H9 (cell line): ENCODE results near the gene STXBP6. TPM values are rescaled to one million over a fixed set of nuclear protein-coding genes. Genes with fewer than 3 reads are reported as not detected.

Experiments used
- DNase-seq: peaks from one replicate; pipeline ENCODE4 v3.0.0-alpha.2; 2017
- H2AFZ ChIP-seq: one replicate; pipeline ENCODE4 v1.6.1; 2013; ENCODE audit warnings: mild to moderate bottlenecking, low read length, control low read depth, moderate library complexity
- H2AK5ac ChIP-seq: 2 replicates; pipeline ENCODE4 v1.6.1; 2013; ENCODE audit warnings: low read length, control low read depth, mixed read lengths; ENCODE audit not compliant: insufficient read length
- H2BK120ac ChIP-seq: one replicate; pipeline ENCODE4 v1.6.1; 2013; ENCODE audit warnings: low read depth, mild to moderate bottlenecking, low read length, control low read depth, inconsistent platforms; ENCODE audit not compliant: poor library complexity, severe bottlenecking
- H2BK12ac ChIP-seq: 2 replicates; pipeline ENCODE4 v1.6.1; 2013; ENCODE audit warnings: low read length, control low read depth, mixed read lengths, low read depth; ENCODE audit not compliant: insufficient read length
- H2BK15ac ChIP-seq: 2 replicates; pipeline ENCODE4 v1.6.1; 2013; ENCODE audit warnings: low read depth, low read length, control low read depth
- H2BK20ac ChIP-seq: one replicate; pipeline ENCODE4 v1.6.1; 2013; ENCODE audit warnings: low read depth, mild to moderate bottlenecking, low read length, control low read depth, inconsistent platforms; ENCODE audit not compliant: poor library complexity, severe bottlenecking
- H2BK5ac ChIP-seq: 2 replicates; pipeline ENCODE4 v1.6.1; 2013; ENCODE audit warnings: low read length, control low read depth, mixed read lengths; ENCODE audit not compliant: insufficient read length
- H3K14ac ChIP-seq: 2 replicates; pipeline ENCODE4 v1.6.1; 2013; ENCODE audit warnings: low read length, control low read depth; ENCODE audit not compliant: insufficient read depth
- H3K18ac ChIP-seq: 2 replicates; pipeline ENCODE4 v1.6.1; 2013; ENCODE audit warnings: low read depth, mild to moderate bottlenecking, mixed read lengths, low read length, control low read depth; ENCODE audit not compliant: insufficient read length
- H3K23ac ChIP-seq: 2 replicates; pipeline ENCODE4 v1.6.1; 2013; ENCODE audit warnings: low read length, control low read depth, mixed read lengths, low read depth; ENCODE audit not compliant: insufficient read length
- H3K23me2 ChIP-seq: 2 replicates; pipeline ENCODE4 v1.6.1; 2013; ENCODE audit warnings: low read depth, mild to moderate bottlenecking, mixed read lengths, low read length, control low read depth; ENCODE audit not compliant: insufficient read length, poor library complexity, severe bottlenecking
- H3K27ac ChIP-seq: 2 replicates; pipeline ENCODE4 v1.5.1; 2013; ENCODE audit warnings: low read length, control low read depth, mixed read lengths, low read depth; ENCODE audit not compliant: insufficient read length
- H3K27me3 ChIP-seq: 2 replicates; pipeline ENCODE4 v1.6.1; 2013; ENCODE audit warnings: low read length, control low read depth, inconsistent platforms; ENCODE audit not compliant: insufficient read depth
- H3K4ac ChIP-seq: 2 replicates; pipeline ENCODE4 v1.6.1; 2013; ENCODE audit warnings: low read depth, mild to moderate bottlenecking, control low read depth, inconsistent platforms, low read length, moderate library complexity
- H3K4me1 ChIP-seq: 2 replicates; pipeline ENCODE4 v1.6.1; 2013; ENCODE audit warnings: low read length, control low read depth, inconsistent platforms; ENCODE audit not compliant: insufficient read depth
- H3K4me2 ChIP-seq: 2 replicates; pipeline ENCODE4 v1.6.1; 2013; ENCODE audit warnings: low read length, control low read depth, mixed read lengths; ENCODE audit not compliant: insufficient read length, insufficient read depth
- H3K56ac ChIP-seq: 2 replicates; pipeline ENCODE4 v1.6.1; 2013; ENCODE audit warnings: low read depth, mild to moderate bottlenecking, mixed read lengths, low read length, control low read depth; ENCODE audit not compliant: insufficient read length
- H3K79me1 ChIP-seq: 2 replicates; pipeline ENCODE4 v1.6.1; 2013; ENCODE audit warnings: low read depth, mild to moderate bottlenecking, moderate library complexity, low read length, control low read depth, inconsistent platforms; ENCODE audit not compliant: insufficient read depth, poor library complexity, severe bottlenecking
- H3K79me2 ChIP-seq: 2 replicates; pipeline ENCODE4 v1.6.1; 2013; ENCODE audit warnings: low read length, control low read depth, inconsistent platforms; ENCODE audit not compliant: insufficient read depth
- H3K9ac ChIP-seq: 2 replicates; pipeline ENCODE4 v1.6.1; 2013; ENCODE audit warnings: low read length, control low read depth, mixed read lengths; ENCODE audit not compliant: insufficient read length; ENCODE audit errors: extremely low read depth
- H3K9me3 ChIP-seq: one replicate; pipeline ENCODE4 v1.6.1; 2013; ENCODE audit warnings: low read depth, low read length, inconsistent platforms; ENCODE audit not compliant: control insufficient read depth
- H3T11ph ChIP-seq: one replicate; pipeline ENCODE4 v1.6.1; 2013; ENCODE audit warnings: mild to moderate bottlenecking, low read length, control low read depth, inconsistent platforms
- H4K20me1 ChIP-seq: one replicate; pipeline ENCODE4 v1.6.1; 2013; ENCODE audit not compliant: control insufficient read depth, insufficient read length, insufficient read depth
- H4K5ac ChIP-seq: 2 replicates; pipeline ENCODE4 v1.6.1; 2013; ENCODE audit warnings: low read depth, mild to moderate bottlenecking, mixed read lengths, low read length, control low read depth; ENCODE audit not compliant: insufficient read length
- H4K8ac ChIP-seq: replicated peaks from 2 replicates; pipeline ENCODE4 v1.6.1; 2013; ENCODE audit warnings: low read length, control low read depth, mixed read lengths, low read depth; ENCODE audit not compliant: insufficient read length
- H4K91ac ChIP-seq: 2 replicates; pipeline ENCODE4 v1.6.1; 2013; ENCODE audit warnings: low read depth, mild to moderate bottlenecking, moderate library complexity, mixed read lengths, low read length, control low read depth; ENCODE audit not compliant: insufficient read length
- H3K27ac Mint-ChIP-seq, 3 experiments: 2 replicates in 2 of 3; 3 replicates in 1 of 3; pipeline ENCODE4 v1.8.0; 2020 to 2021; ENCODE audit warnings: mixed read lengths in 3 of 3, mild to moderate bottlenecking in 1 of 3, moderate library complexity in 1 of 3
- H3K27me3 Mint-ChIP-seq: 2 replicates; pipeline ENCODE4 v1.8.0; 2021; ENCODE audit warnings: low read depth, mild to moderate bottlenecking, moderate library complexity, mixed read lengths
- H3K36me3 Mint-ChIP-seq, 3 experiments: 2 replicates in 2 of 3; 3 replicates in 1 of 3; pipeline ENCODE4 v1.8.0; 2020 to 2021; ENCODE audit warnings: low read depth in 3 of 3, mixed read lengths in 3 of 3; ENCODE audit not compliant: insufficient read depth in 1 of 3
- H3K4me1 Mint-ChIP-seq, 2 experiments: 2 replicates each; pipeline ENCODE4 v1.8.0; 2020; ENCODE audit warnings: mixed read lengths in 2 of 2
- H3K4me3 Mint-ChIP-seq, 2 experiments: 2 replicates in 1 of 2; 3 replicates in 1 of 2; pipeline ENCODE4 v1.8.0; 2020 to 2021; ENCODE audit warnings: mild to moderate bottlenecking in 2 of 2, mixed read lengths in 2 of 2, moderate library complexity in 1 of 2
- H3K9me3 Mint-ChIP-seq, 2 experiments: 2 replicates in 1 of 2; 3 replicates in 1 of 2; pipeline ENCODE4 v1.8.0; 2020; ENCODE audit warnings: mild to moderate bottlenecking in 2 of 2, mixed read lengths in 2 of 2, moderate library complexity in 1 of 2
- WGBS: extraction: QIAGEN DNeasy Blood & Tissue Kit; methylation state at CpG from one replicate; pipeline ENCODE4 v1.1.7; 2013; ENCODE audit warnings: missing lambda C conversion rate, low lambda C conversion rate, mixed read lengths; ENCODE audit not compliant: insufficient read length; ENCODE audit errors: extremely low coverage; 5-methylcytosine and 5-hydroxymethylcytosine counted together
- total RNA-seq: library from RNA; stranded (reverse); gene quantifications from 2 replicates; pipeline ENCODE4 v1.2.1, GENCODE V29; 2021
- TF ChIP-seq, protein P1 (sequence below): fragments of 200-600 bp; sonication (generic); conservative IDR thresholded peaks from 3 replicates; pipeline ENCODE4 v1.8.0; 2021; ENCODE audit warnings: antibody characterized with exemption, mild to moderate bottlenecking

The STXBP6 gene
- total RNA-seq, 1 experiment from 2014 or later: 3.6 TPM

DNA sequence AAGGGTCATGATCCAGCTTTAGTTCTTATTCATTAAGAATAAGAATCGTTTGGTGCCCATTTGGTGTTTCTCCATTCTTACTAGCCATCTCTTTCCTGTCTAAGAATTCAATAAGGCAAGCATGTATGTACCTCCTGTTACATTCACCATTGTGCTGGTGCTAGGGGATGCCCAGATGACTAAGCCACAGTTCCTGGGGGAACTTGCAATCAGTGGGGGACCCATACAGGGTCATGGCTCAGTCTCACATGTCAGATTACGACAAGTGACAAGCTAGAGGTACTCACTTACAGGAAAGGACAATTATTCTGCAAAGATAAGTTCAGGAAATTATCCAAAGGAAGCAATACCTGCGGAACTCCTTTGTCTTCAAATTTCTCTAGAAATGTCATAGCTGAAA lies 125.4 kb downstream of the STXBP6 start:
- Histone ChIP-seq H3K27me3 (no peaks in the 10 kb centered on the region), H3K79me2 (no peaks in the 10 kb centered on the region), H3K14ac (no peak overlapping the region), H4K20me1 (no peaks in the 10 kb centered on the region), H2AK5ac (no peak overlapping the region), H3K4ac (no peak overlapping the region), H3K4me2 (no peak overlapping the region), H3K23ac (no peak overlapping the region), H3K9ac (no peak overlapping the region), H3K18ac (no peak overlapping the region), H2BK15ac (no peak overlapping the region), H2BK5ac (no peak overlapping the region), H3K56ac (no peak overlapping the region), H4K8ac (no peak overlapping the region), H3K23me2 (no peaks in the 10 kb centered on the region), H3K79me1 (no peaks in the 10 kb centered on the region), H3K27ac (no peak overlapping the region), H2BK20ac (no peak overlapping the region), H4K91ac (no peak overlapping the region), H4K5ac (no peak overlapping the region), H2BK12ac (no peak overlapping the region), H2AFZ (no peak overlapping the region), H3K4me1 (peaks cover 2% of the 10 kb centered on the region; the same call in 1 of the 2 replicates), H3K9me3 (no peaks in the 10 kb centered on the region), H3T11ph (no peak overlapping the region), H2BK120ac (no peak overlapping the region)
- Mint-ChIP-seq H3K4me3 (no peak overlapping the region), H3K27ac (no peak overlapping the region), H3K4me1 (peaks cover 31 to 32% of the 10 kb centered on the region in 2 experiments), H3K27me3 (no peaks in the 10 kb centered on the region), H3K9me3 (no peaks in the 10 kb centered on the region), H3K36me3 (no peaks in the 10 kb centered on the region)
- WGBS: no CpG with 5 or more reads among the region's 3 CpGs
- TF ChIP-seq, protein P1, sequence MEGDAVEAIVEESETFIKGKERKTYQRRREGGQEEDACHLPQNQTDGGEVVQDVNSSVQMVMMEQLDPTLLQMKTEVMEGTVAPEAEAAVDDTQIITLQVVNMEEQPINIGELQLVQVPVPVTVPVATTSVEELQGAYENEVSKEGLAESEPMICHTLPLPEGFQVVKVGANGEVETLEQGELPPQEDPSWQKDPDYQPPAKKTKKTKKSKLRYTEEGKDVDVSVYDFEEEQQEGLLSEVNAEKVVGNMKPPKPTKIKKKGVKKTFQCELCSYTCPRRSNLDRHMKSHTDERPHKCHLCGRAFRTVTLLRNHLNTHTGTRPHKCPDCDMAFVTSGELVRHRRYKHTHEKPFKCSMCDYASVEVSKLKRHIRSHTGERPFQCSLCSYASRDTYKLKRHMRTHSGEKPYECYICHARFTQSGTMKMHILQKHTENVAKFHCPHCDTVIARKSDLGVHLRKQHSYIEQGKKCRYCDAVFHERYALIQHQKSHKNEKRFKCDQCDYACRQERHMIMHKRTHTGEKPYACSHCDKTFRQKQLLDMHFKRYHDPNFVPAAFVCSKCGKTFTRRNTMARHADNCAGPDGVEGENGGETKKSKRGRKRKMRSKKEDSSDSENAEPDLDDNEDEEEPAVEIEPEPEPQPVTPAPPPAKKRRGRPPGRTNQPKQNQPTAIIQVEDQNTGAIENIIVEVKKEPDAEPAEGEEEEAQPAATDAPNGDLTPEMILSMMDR: no peak
- no peak for DNase-seq
